WTC11 (cell line): Measurements from ENCODE around the gene PDZD2. TPM values are rescaled to one million over a fixed set of nuclear protein-coding genes. Genes with fewer than 3 reads are reported as not detected.

Experiments used
- ATAC-seq: fragments of 200-7000 bp; cut with Tn5 transposase; 2 replicates; pipeline ENCODE4 v1.10.0; 2021; ENCODE audit warnings: mild to moderate bottlenecking, moderate library complexity
- CTCF ChIA-PET: fragments of 300-600 bp; sonication (Branson Sonifier 250); formaldehyde crosslinking; loops from one replicate; lab custom pipeline; 2021; ENCODE audit warnings: antibody characterized with exemption; lab: Charles Lee
- POLR2A ChIA-PET: fragments of 350-600 bp; sonication (Branson Sonifier 250); formaldehyde crosslinking; loops from one replicate; lab custom pipeline; 2021; ENCODE audit warnings: antibody characterized with exemption; lab: Charles Lee
- DNase-seq: peaks from one replicate; pipeline ENCODE4 v3.0.0; 2021; ENCODE audit warnings: low spot score
- H3K27ac Mint-ChIP-seq: 2 replicates; pipeline ENCODE4 v1.8.0; 2021; ENCODE audit warnings: mixed read lengths
- H3K27me3 Mint-ChIP-seq: 2 replicates; pipeline ENCODE4 v1.8.0; 2021; ENCODE audit warnings: low read depth, mild to moderate bottlenecking, moderate library complexity, mixed read lengths
- H3K36me3 Mint-ChIP-seq: 2 replicates; pipeline ENCODE4 v1.8.0; 2021; ENCODE audit warnings: mixed read lengths
- H3K4me1 Mint-ChIP-seq: 2 replicates; pipeline ENCODE4 v1.8.0; 2022; ENCODE audit warnings: mixed read lengths
- H3K4me3 Mint-ChIP-seq: 2 replicates; pipeline ENCODE4 v1.8.0; 2021; ENCODE audit warnings: mild to moderate bottlenecking, moderate library complexity, mixed read lengths
- H3K9me3 Mint-ChIP-seq: 2 replicates; pipeline ENCODE4 v1.8.0; 2021; ENCODE audit warnings: mixed read lengths
- AFF4 ChIP-seq: sonication (generic); formaldehyde crosslinking; IDR thresholded peaks from 2 replicates; pipeline ENCODE4 v1.8.1; 2023; ENCODE audit warnings: mild to moderate bottlenecking, missing genetic modification reagents, borderline replicate concordance
- AR ChIP-seq: fragments of 250-450 bp; sonication (Bioruptor Pico); IDR thresholded peaks from 2 replicates; pipeline ENCODE4 v1.9.0; 2021; ENCODE audit warnings: mild to moderate bottlenecking
- ATF1 ChIP-seq: sonication (generic); formaldehyde crosslinking; IDR thresholded peaks from 2 replicates; pipeline ENCODE4 v1.8.1; 2023; ENCODE audit warnings: mild to moderate bottlenecking, moderate library complexity, missing genetic modification reagents
- CBFB ChIP-seq: sonication (generic); formaldehyde crosslinking; IDR thresholded peaks from 2 replicates; pipeline ENCODE4 v1.8.1; 2022; ENCODE audit warnings: mild to moderate bottlenecking, low read depth, missing genetic modification reagents
- GRHL2 ChIP-seq: fragments of 250-450 bp; sonication (Bioruptor Pico); IDR thresholded peaks from 2 replicates; pipeline ENCODE4 v1.8.0; 2022; ENCODE audit warnings: mild to moderate bottlenecking, moderate library complexity; ENCODE audit not compliant: insufficient replicate concordance, severe bottlenecking
- HMGA2 ChIP-seq: fragments of 250-450 bp; sonication (Bioruptor Pico); IDR thresholded peaks from 2 replicates; pipeline ENCODE4 v1.4.0; 2021; ENCODE audit warnings: mild to moderate bottlenecking, moderate library complexity
- MYBL2 ChIP-seq: sonication (generic); formaldehyde crosslinking; IDR thresholded peaks from 2 replicates; pipeline ENCODE4 v1.8.1; 2023; ENCODE audit warnings: mild to moderate bottlenecking, moderate library complexity, missing genetic modification reagents
- NFE2L1 ChIP-seq: sonication (generic); formaldehyde crosslinking; IDR thresholded peaks from 2 replicates; pipeline ENCODE4 v1.8.1; 2023; ENCODE audit warnings: missing genetic modification reagents
- NR3C1 ChIP-seq: sonication (generic); formaldehyde crosslinking; conservative IDR thresholded peaks from 2 replicates; pipeline ENCODE4 v1.8.1; 2023; ENCODE audit warnings: low read depth, mild to moderate bottlenecking, missing genetic modification reagents
- PREB ChIP-seq: sonication (generic); formaldehyde crosslinking; IDR thresholded peaks from 2 replicates; pipeline ENCODE4 v1.8.1; 2022; ENCODE audit warnings: mild to moderate bottlenecking, missing genetic modification reagents, moderate library complexity, borderline replicate concordance
- RELA ChIP-seq: sonication (generic); formaldehyde crosslinking; IDR thresholded peaks from 2 replicates; pipeline ENCODE4 v1.8.1; 2022; ENCODE audit warnings: missing genetic modification reagents, mild to moderate bottlenecking, borderline replicate concordance
- ZMAT4 ChIP-seq: fragments of 250-450 bp; sonication (Bioruptor Pico); IDR thresholded peaks from 2 replicates; pipeline ENCODE4 v1.9.0; 2021; ENCODE audit warnings: mild to moderate bottlenecking
- ZNF121 ChIP-seq: sonication (generic); formaldehyde crosslinking; IDR thresholded peaks from 2 replicates; pipeline ENCODE4 v1.8.0; 2023; ENCODE audit warnings: missing genetic modification reagents
- ZNF281 ChIP-seq: sonication (generic); formaldehyde crosslinking; IDR thresholded peaks from 2 replicates; pipeline ENCODE4 v1.8.0; 2023; ENCODE audit warnings: mild to moderate bottlenecking, missing genetic modification reagents
- ZNF423 ChIP-seq: fragments of 250-450 bp; sonication (Bioruptor Pico); IDR thresholded peaks from 2 replicates; pipeline ENCODE4 v2.1.2; 2022; ENCODE audit warnings: mild to moderate bottlenecking, moderate library complexity
- ZNF671 ChIP-seq: fragments of 250-450 bp; sonication (Bioruptor Pico); IDR thresholded peaks from 2 replicates; pipeline ENCODE4 v1.8.0; 2021; ENCODE audit warnings: mild to moderate bottlenecking
- total RNA-seq: library from RNA; stranded (reverse); gene quantifications from 3 replicates; pipeline ENCODE4 v1.2.3, GENCODE V29; 2021
- TF ChIP-seq, protein P1 (sequence below): sonication (generic); formaldehyde crosslinking; conservative IDR thresholded peaks from 2 replicates; pipeline ENCODE4 v1.8.1; 2022; ENCODE audit warnings: mild to moderate bottlenecking, missing genetic modification reagents
- TF ChIP-seq, protein P2 (sequence below): sonication (generic); formaldehyde crosslinking; IDR thresholded peaks from 2 replicates; pipeline ENCODE4 v1.8.0; 2022; ENCODE audit warnings: mild to moderate bottlenecking, missing genetic modification reagents
- TF ChIP-seq, protein P3 (sequence below): sonication (generic); formaldehyde crosslinking; IDR thresholded peaks from 2 replicates; pipeline ENCODE4 v1.8.0; 2022; ENCODE audit warnings: missing genetic modification reagents

PDZD2 gene
- total RNA-seq, 1 experiment from 2014 or later, result 11.4 TPM

DNA sequence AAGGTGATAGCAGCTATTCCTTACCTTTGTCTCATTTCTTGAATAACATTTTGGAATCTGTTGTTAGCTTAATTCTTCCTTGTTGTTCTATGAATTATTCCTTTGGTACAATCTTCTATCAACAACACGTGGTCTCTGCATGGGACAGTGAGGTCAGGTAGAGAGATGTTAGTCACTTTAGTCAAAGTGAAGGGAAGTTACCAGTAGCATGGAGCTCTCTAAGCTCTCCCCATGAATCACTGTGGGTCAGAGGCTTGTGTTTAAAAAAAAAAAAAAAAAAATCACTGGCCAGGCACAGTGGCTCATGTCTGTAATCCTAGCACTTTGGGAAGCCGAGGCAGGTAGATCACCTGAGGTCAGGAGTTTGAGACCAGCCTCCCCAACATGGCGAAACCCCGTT is 419.2 kb downstream of the PDZD2 start:
- no peak for DNase-seq
- no peak overlapping the region for H3K4me3 Mint-ChIP-seq
- H3K36me3 Mint-ChIP-seq, result peaks cover 25% of the 10 kb centered on the region
- peaks cover 6% of the 10 kb centered on the region for H3K4me1 Mint-ChIP-seq
- no peak overlapping the region for H3K27ac Mint-ChIP-seq
- POLR2A ChIA-PET, result interaction anchor here (0.7 kb wide), 1 partner anchor 32 kb away, joined by 3 read pairs; no protein-coding TSS in a partner anchor
- no peaks in the 10 kb centered on the region for H3K27me3 Mint-ChIP-seq
- no peak for ATAC-seq
- no peaks in the 10 kb centered on the region for H3K9me3 Mint-ChIP-seq
- no peak for TF ChIP-seq ZNF121 (CRISPR knock-in tag)
- no peak for TF ChIP-seq MYBL2 (CRISPR knock-in tag)
- no peak for TF ChIP-seq ZMAT4
- no peak for TF ChIP-seq NR3C1 (CRISPR knock-in tag)
- TF ChIP-seq, protein P1, sequence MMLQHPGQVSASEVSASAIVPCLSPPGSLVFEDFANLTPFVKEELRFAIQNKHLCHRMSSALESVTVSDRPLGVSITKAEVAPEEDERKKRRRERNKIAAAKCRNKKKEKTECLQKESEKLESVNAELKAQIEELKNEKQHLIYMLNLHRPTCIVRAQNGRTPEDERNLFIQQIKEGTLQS (CRISPR knock-in tag), result no peak
- no peak for TF ChIP-seq PREB
- no peak for TF ChIP-seq CBFB (CRISPR knock-in tag)
- TF ChIP-seq ATF1 (CRISPR knock-in tag), result no peak
- TF ChIP-seq, protein P2, sequence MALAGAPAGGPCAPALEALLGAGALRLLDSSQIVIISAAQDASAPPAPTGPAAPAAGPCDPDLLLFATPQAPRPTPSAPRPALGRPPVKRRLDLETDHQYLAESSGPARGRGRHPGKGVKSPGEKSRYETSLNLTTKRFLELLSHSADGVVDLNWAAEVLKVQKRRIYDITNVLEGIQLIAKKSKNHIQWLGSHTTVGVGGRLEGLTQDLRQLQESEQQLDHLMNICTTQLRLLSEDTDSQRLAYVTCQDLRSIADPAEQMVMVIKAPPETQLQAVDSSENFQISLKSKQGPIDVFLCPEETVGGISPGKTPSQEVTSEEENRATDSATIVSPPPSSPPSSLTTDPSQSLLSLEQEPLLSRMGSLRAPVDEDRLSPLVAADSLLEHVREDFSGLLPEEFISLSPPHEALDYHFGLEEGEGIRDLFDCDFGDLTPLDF, result no peak
- no peak for TF ChIP-seq GRHL2 (CRISPR knock-in tag)
- TF ChIP-seq ZNF281 (CRISPR knock-in tag), result no peak
- TF ChIP-seq ZNF423 (CRISPR knock-in tag), result no peak
- TF ChIP-seq NFE2L1 (CRISPR knock-in tag), result no peak
- TF ChIP-seq RELA (CRISPR knock-in tag), result no peak
- no peak for TF ChIP-seq HMGA2 (CRISPR knock-in tag)
- TF ChIP-seq AFF4, result no peak
- no peak for TF ChIP-seq ZNF671 (CRISPR knock-in tag)
- TF ChIP-seq AR, result no peak
- TF ChIP-seq, protein P3, sequence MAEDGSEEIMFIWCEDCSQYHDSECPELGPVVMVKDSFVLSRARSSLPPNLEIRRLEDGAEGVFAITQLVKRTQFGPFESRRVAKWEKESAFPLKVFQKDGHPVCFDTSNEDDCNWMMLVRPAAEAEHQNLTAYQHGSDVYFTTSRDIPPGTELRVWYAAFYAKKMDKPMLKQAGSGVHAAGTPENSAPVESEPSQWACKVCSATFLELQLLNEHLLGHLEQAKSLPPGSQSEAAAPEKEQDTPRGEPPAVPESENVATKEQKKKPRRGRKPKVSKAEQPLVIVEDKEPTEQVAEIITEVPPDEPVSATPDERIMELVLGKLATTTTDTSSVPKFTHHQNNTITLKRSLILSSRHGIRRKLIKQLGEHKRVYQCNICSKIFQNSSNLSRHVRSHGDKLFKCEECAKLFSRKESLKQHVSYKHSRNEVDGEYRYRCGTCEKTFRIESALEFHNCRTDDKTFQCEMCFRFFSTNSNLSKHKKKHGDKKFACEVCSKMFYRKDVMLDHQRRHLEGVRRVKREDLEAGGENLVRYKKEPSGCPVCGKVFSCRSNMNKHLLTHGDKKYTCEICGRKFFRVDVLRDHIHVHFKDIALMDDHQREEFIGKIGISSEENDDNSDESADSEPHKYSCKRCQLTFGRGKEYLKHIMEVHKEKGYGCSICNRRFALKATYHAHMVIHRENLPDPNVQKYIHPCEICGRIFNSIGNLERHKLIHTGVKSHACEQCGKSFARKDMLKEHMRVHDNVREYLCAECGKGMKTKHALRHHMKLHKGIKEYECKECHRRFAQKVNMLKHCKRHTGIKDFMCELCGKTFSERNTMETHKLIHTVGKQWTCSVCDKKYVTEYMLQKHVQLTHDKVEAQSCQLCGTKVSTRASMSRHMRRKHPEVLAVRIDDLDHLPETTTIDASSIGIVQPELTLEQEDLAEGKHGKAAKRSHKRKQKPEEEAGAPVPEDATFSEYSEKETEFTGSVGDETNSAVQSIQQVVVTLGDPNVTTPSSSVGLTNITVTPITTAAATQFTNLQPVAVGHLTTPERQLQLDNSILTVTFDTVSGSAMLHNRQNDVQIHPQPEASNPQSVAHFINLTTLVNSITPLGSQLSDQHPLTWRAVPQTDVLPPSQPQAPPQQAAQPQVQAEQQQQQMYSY, result no peak
- TF ChIP-seq, all 79 proteins: peak for 0
- CTCF ChIA-PET, result interaction anchor here (0.7 to 1.8 kb wide), 4 partner anchors 12 to 35 kb away, joined by 3 to 5 read pairs (median 4); no protein-coding TSS in a partner anchor
